Omental fat pad (tissue), 4 donors: Measurements from ENCODE around the gene ODC1. TPM values are rescaled to one million over a fixed set of nuclear protein-coding genes. Genes with fewer than 3 reads are reported as not detected.

Experiments used
- ATAC-seq: fragments of 150-250 bp; one replicate; pipeline ENCODE4 v1.9.1; 2016; ENCODE audit warnings: mild to moderate bottlenecking, moderate library complexity; ENCODE audit not compliant: low FRiP score
- DNase-seq: peaks from one replicate; pipeline ENCODE4 v3.0.0-alpha.2; 2019; ENCODE audit warnings: low spot score
- CTCF ChIP-seq, 3 donors: fragments of 450-650 bp; IDR thresholded peaks; one replicate each; pipeline ENCODE4 v1.5.1; 2016 to 2017; ENCODE audit warnings: antibody characterized with exemption in 3 of 3, mild to moderate bottlenecking in 3 of 3, moderate library complexity in 2 of 3
- total RNA-seq, 4 donors: library from RNA; depleted of rRNA; stranded (reverse); fragments of >200 nt; gene quantifications; one replicate each; pipeline ENCODE4 v1.1.0, GENCODE V29; 2016

The ODC1 gene
- total RNA-seq, 4 donors from 2014 or later = 46.8 to 264 (median 114) TPM

GRCh38 chr2:10405448-10405847 lies 42.7 kb downstream of the ODC1 start:
- TF ChIP-seq CTCF (IDR thresholded peaks at IDR 0.05) = no peak
- DNase-seq = peak; percentile 45
- peak; percentile 50 for ATAC-seq

GRCh38 chr2:10404324-10405143 lies 43.6 kb downstream of the ODC1 start:
- TF ChIP-seq CTCF (IDR thresholded peaks at IDR 0.05) = no peak
- DNase-seq = no peak
- peak; percentile 12 for ATAC-seq

- ATAC-seq (no peak), DNase-seq (no peak)
- TF ChIP-seq CTCF (IDR thresholded peaks at IDR 0.05) = no peak
These were observed 45.4 kb downstream of the ODC1 start for GRCh38 chr2:10402653-10403215.

- no peak for ATAC-seq
- DNase-seq = no peak
- TF ChIP-seq CTCF (IDR thresholded peaks at IDR 0.05) = no peak
These were observed 46.0 kb downstream of the ODC1 start for GRCh38 chr2:10402062-10402585.

- DNase-seq (no peak), ATAC-seq (no peak)
- TF ChIP-seq CTCF (IDR thresholded peaks at IDR 0.05) = no peak
These were observed 46.9 kb downstream of the ODC1 start for GRCh38 chr2:10400978-10401951.

- ATAC-seq (no peak), DNase-seq (no peak)
- TF ChIP-seq CTCF (IDR thresholded peaks at IDR 0.05) = no peak
These were observed 47.6 kb downstream of the ODC1 start for GRCh38 chr2:10400568-10400977.
